ENCODE measurements around the gene MB.

- no peak for TF ChIP-seq POLR2AphosphoS5 (IDR thresholded peaks at IDR 0.05; ENCODE audit: borderline replicate concordance, low read depth, low read length)
- TF ChIP-seq EZH2 (IDR thresholded peaks at IDR 0.05) = no peak
- no peak for TF ChIP-seq FOXP2 (optimal IDR thresholded peaks at IDR 0.05; ENCODE audit: control extremely low read depth, extremely low read length, insufficient read depth)
Observed at GRCh38 chr22:35661464-35661863, 44.3 kb upstream of the MB start.

Data from SK-N-MC (cell line).